Measurements from ENCODE around the gene MARCHF10. TPM values are rescaled to one million over a fixed set of nuclear protein-coding genes. Genes with fewer than 3 reads are reported as not detected.

The MARCHF10 gene
- total RNA-seq, 1 donor from 2014 or later: not detected

DNA sequence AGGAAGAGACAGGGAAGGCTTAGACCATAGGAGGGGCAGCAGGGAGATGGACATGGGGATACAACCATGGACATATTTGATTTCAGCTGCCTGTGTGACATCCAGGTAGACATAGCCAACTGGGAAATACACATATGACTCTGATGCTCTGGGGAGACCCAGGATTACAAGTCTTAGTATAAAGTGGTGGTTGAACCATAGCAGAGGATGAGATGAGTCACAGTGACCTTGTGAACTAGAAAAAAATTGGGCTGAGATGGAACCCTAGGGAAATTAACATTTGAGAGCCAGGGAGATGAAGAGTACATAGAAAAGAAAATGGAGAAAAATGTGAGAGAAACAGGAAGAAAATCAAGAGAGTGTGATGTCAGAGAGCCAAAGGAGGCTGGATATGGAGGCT, 10.2 kb downstream of the MARCHF10 start:
- peaks cover 24% of the 10 kb centered on the region for H3K27me3 ChIP-seq (ENCODE audit: low read depth)
- intact Hi-C loops (cut with micrococcal nuclease): no loop called here
- no peak for DNase-seq
- no peaks in the 10 kb centered on the region for H3K9me3 ChIP-seq (replicated peaks)
- TF ChIP-seq, protein P1, sequence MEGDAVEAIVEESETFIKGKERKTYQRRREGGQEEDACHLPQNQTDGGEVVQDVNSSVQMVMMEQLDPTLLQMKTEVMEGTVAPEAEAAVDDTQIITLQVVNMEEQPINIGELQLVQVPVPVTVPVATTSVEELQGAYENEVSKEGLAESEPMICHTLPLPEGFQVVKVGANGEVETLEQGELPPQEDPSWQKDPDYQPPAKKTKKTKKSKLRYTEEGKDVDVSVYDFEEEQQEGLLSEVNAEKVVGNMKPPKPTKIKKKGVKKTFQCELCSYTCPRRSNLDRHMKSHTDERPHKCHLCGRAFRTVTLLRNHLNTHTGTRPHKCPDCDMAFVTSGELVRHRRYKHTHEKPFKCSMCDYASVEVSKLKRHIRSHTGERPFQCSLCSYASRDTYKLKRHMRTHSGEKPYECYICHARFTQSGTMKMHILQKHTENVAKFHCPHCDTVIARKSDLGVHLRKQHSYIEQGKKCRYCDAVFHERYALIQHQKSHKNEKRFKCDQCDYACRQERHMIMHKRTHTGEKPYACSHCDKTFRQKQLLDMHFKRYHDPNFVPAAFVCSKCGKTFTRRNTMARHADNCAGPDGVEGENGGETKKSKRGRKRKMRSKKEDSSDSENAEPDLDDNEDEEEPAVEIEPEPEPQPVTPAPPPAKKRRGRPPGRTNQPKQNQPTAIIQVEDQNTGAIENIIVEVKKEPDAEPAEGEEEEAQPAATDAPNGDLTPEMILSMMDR (IDR thresholded peaks at IDR 0.05; ENCODE audit: borderline replicate concordance): no peak
- no peaks in the 10 kb centered on the region for H3K4me1 ChIP-seq
- H3K4me3 ChIP-seq: no peak overlapping the region
- H3K36me3 ChIP-seq: no peaks in the 10 kb centered on the region
- H3K27ac ChIP-seq (replicated peaks): no peak overlapping the region

DNA sequence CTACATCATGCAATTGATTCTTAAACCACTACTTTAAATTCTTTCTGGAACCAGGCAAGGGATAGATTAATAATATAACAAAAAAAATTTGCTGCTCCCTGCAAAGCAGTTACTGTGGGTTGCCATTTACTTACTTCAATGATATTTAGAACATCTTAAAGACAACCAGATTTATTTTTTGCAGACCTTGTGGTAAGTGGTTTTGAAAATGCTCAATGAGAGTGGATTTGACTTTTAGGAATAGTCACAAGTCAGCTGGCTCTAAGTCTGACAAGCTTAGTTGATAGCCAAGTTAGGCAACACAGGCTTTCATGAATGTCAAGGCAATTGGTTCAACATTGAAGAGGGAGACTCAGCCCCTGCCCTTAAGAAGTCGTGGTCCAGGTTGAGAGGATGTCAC, 11.8 kb downstream of the MARCHF10 start:
- no peak overlapping the region for H3K4me3 ChIP-seq
- DNase-seq: no peak
- peaks cover 11% of the 10 kb centered on the region for H3K27me3 ChIP-seq (ENCODE audit: low read depth)
- H3K27ac ChIP-seq (replicated peaks): no peak overlapping the region
- TF ChIP-seq, protein P1 (IDR thresholded peaks at IDR 0.05; ENCODE audit: borderline replicate concordance): no peak
- intact Hi-C loops (cut with micrococcal nuclease): no loop called here
- H3K4me1 ChIP-seq: no peaks in the 10 kb centered on the region
- H3K9me3 ChIP-seq (replicated peaks): no peaks in the 10 kb centered on the region
- H3K36me3 ChIP-seq: no peaks in the 10 kb centered on the region

DNA sequence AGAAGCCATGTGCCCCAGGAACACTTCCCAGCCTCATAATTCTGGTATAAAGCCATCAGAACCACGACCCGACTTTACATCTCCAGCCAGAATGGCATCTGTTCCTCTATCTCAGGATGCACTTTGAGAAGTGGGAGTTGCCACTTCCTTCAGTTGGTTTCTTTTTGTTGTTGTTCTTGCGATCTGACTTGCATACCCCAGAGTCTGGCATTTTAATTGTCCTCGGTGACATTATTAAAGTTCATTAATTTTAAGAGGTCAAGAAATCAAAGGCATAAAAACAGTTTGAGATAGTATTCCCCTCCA, 13.5 kb downstream of the MARCHF10 start:
- no peak for DNase-seq
- no peaks in the 10 kb centered on the region for H3K9me3 ChIP-seq (replicated peaks)
- H3K27me3 ChIP-seq (ENCODE audit: low read depth): peaks cover 9% of the 10 kb centered on the region
- TF ChIP-seq, protein P1 (IDR thresholded peaks at IDR 0.05; ENCODE audit: borderline replicate concordance): no peak
- intact Hi-C loops (cut with micrococcal nuclease): no loop called here
- no peaks in the 10 kb centered on the region for H3K4me1 ChIP-seq
- H3K4me3 ChIP-seq: no peak overlapping the region
- no peaks in the 10 kb centered on the region for H3K36me3 ChIP-seq
- no peak overlapping the region for H3K27ac ChIP-seq (replicated peaks)

DNA sequence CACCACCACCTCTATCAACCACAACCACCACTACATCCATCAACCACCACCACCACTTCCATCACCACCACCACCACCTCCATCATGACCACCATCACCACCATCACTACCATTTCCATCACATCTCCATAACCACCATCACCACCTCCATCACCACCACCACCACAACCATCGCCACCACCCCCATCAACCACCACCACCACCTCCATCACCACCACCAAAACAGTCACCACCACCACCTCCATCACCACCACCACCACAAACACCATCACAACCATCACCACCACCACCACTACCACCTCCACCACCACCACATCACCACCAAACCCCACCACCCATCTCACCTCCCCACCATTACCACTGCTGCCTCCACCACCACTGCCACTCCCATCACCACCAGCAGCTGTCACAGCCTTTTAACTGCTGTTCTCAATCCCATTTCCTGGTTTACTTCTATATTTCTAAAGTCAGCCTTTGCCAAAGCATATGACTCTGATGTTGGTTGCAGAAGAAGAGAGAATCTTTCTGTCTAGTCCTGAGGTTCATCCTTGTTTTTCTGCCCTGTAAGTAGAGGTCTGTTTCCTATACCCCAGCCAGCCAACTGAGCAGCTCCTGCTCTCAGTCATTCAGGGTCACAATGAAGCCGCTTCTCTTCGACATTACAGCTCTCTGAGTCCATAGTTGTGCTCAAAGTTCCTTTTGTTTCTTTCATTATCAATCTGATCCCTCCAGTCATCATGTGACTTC, 14.0 kb downstream of the MARCHF10 start:
- H3K9me3 ChIP-seq (replicated peaks): no peaks in the 10 kb centered on the region
- H3K27ac ChIP-seq (replicated peaks): no peak overlapping the region
- H3K27me3 ChIP-seq (ENCODE audit: low read depth): peaks cover 4% of the 10 kb centered on the region
- no peaks in the 10 kb centered on the region for H3K36me3 ChIP-seq
- DNase-seq: no peak
- TF ChIP-seq, protein P1 (IDR thresholded peaks at IDR 0.05; ENCODE audit: borderline replicate concordance): no peak
- no peaks in the 10 kb centered on the region for H3K4me1 ChIP-seq
- intact Hi-C loops (cut with micrococcal nuclease): no loop called here
- H3K4me3 ChIP-seq: no peak overlapping the region

DNA sequence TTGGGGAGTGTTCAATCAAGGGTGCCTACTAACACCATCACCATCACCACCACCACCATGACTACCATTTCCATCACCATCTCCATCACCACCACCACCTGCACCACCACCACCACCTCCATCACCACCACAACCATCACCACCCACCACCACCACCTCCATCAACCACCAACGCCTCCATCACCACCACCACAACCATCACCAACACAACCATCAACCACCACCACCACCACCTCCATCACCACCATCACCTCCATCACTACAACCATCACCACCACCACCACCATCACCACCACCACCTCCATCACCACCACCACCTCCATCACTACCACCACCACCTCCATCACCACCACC, 15.7 kb downstream of the MARCHF10 start:
- intact Hi-C loops (cut with micrococcal nuclease): no loop called here
- no peak overlapping the region for H3K4me3 ChIP-seq
- TF ChIP-seq, protein P1 (IDR thresholded peaks at IDR 0.05; ENCODE audit: borderline replicate concordance): no peak

More for the DNA sequence above, 15.7 kb downstream of the MARCHF10 start:
- peaks cover 4% of the 10 kb centered on the region for H3K27me3 ChIP-seq (ENCODE audit: low read depth)
- H3K4me1 ChIP-seq: no peaks in the 10 kb centered on the region
- no peak overlapping the region for H3K27ac ChIP-seq (replicated peaks)
- no peak for DNase-seq
- no peaks in the 10 kb centered on the region for H3K9me3 ChIP-seq (replicated peaks)
- H3K36me3 ChIP-seq: no peaks in the 10 kb centered on the region

Measured in left ventricle myocardium inferior (tissue), 1 donor.